Tibial artery (tissue), 4 donors: ENCODE data around the gene MXD4.

ENCODE experiments used
- DNase-seq, 2 donors: peaks; one replicate each; pipeline ENCODE4 v3.0.0-alpha.2; 2019
- H3K27ac ChIP-seq, 2 donors: fragments of 200-600 bp; sonication (generic) in 1 of 2; 1 replicate in 1 of 2; 2 replicates in 1 of 2; pipeline ENCODE4 v1.5.1; 2018 to 2019; ENCODE audit warnings: mild to moderate bottlenecking in 1 of 2
- H3K27me3 ChIP-seq, 2 donors: fragments of 200-600 bp; sonication (generic) in 1 of 2; one replicate each; pipeline versions ENCODE4 v1.5.1 to v1.6.0; 2016 to 2019
- H3K36me3 ChIP-seq, 3 donors: fragments of 200-600 bp; sonication (generic) in 2 of 3; one replicate each; pipeline ENCODE4 v1.5.1; 2016 to 2019; ENCODE audit warnings: mild to moderate bottlenecking in 2 of 3
- H3K4me1 ChIP-seq, 4 donors: fragments of 200-600 bp; sonication (generic) in 2 of 4; 1 replicate in 3 of 4; 2 replicates in 1 of 4; pipeline ENCODE4 v1.5.1; 2016 to 2019
- H3K4me3 ChIP-seq, 2 donors: fragments of 200-600 bp; sonication (generic) in 1 of 2; 1 replicate in 1 of 2; 2 replicates in 1 of 2; pipeline ENCODE4 v1.5.1; 2018 to 2019; ENCODE audit warnings: mild to moderate bottlenecking in 2 of 2
- H3K9me3 ChIP-seq, 3 donors: fragments of 200-600 bp; sonication (generic) in 1 of 3; one replicate each; pipeline ENCODE4 v1.5.1; 2016 to 2019
- intact Hi-C: fragments of 100-400 bp; cut with DNase I; formaldehyde crosslinking; loops from one replicate; pipeline ENCODE4 v1.15.0; 2023; ENCODE audit warnings: low total_unique reads
- TF ChIP-seq, protein P1 (sequence below), 2 experiments: fragments of 200-600 bp in 1 of 2; fragments of 450-650 bp in 1 of 2; IDR thresholded peaks; one replicate each; pipeline ENCODE4 v1.5.1; 2017 to 2019; ENCODE audit warnings: antibody characterized with exemption in 2 of 2, mild to moderate bottlenecking in 1 of 2, moderate library complexity in 1 of 2

Gene MXD4

DNA sequence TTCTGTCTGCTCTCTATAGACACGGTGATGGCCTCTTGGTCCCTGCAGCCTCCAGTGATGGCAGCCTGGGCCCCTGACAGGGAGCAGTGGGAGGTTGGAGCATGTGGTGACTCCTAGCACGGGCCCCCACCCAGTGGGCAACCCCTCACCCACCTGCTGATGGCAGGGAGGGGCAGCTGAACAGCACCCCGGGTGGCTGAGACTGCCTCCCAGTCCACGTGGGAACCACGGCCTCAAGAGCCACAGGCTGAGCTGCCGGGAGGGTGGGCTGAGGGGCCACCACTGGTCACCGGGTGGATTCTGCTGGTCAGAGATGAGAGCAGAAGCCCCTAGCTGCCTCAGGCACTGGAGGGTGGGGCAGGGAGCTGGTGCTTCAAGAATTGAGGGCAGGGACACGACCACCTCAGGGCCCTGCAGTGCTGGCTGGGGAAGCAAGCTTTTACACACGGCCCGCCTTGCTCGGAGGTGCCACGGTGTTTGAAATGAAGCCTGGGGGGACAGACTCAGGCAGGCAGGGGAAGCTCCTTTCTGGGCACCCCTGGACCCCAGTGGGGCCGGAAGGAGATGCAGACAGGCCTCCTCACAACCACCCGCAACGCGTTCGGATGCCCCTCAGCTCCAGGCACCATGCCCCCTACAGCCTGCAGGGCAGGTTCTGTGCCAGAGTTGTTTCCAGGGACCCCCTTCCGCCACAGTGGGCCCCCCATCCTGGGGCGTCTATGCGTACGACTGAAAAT lies 13.7 kb downstream of the MXD4 start:
- peak in 1 of 2 donors; percentile 15 for DNase-seq
- intact Hi-C loops, result no loop called here
- H3K4me3 ChIP-seq, result no peak overlapping the region

DNA sequence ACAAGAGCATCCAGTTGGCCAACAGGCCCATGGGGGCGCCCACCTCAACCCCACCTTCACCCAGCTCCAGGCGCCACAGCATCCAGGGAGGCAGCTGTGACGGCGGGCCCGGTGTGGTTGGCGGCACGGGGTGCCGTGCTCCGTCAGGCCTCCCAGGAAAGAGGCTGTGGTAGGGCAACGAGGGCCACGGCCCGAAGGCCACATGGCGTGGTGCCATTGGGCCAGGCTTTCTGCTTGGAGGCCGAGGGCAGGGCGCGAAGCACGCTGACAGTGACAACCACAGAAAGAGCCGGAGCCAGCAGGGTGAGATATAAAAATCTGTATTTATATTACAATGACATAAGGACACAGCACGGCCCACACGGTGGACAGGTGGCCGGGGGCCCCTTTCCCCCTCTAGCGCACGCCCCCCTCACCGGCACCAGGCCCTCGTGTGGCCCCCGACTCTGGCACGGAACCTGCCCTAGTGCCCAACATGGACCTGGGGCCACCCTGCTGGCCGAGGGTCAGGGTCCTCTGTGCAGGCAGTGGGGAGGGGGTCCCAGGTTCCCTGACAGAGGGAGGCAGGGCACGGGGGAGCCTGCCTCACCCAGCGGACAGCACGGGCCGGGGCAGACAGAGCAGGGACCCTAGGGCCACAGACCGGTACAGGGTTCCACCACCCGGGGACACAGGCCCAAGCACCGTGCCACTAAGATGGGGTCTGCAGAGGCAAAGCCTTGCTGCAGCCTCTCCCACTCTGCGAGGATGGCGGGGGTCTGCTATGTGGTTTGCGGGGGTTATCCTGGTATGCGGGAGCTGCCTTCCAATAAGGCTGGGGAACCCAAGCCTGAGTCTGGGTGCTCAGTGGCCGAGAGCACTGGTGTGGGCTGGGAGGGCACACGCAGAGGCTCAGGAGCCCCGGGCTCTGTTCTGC lies 14.5 kb downstream of the MXD4 start:
- Histone ChIP-seq H3K4me1 (peaks cover 0 to 40% (median 9%) of the 10 kb centered on the region in 4 donors), H3K4me3 (no peak overlapping the region), H3K27ac (no peak overlapping the region), H3K9me3 (no peaks in the 10 kb centered on the region), H3K36me3 (peaks cover 34 to 60% (median 57%) of the 10 kb centered on the region in 3 donors), H3K27me3 (no peaks in the 10 kb centered on the region)
- TF ChIP-seq, protein P1, sequence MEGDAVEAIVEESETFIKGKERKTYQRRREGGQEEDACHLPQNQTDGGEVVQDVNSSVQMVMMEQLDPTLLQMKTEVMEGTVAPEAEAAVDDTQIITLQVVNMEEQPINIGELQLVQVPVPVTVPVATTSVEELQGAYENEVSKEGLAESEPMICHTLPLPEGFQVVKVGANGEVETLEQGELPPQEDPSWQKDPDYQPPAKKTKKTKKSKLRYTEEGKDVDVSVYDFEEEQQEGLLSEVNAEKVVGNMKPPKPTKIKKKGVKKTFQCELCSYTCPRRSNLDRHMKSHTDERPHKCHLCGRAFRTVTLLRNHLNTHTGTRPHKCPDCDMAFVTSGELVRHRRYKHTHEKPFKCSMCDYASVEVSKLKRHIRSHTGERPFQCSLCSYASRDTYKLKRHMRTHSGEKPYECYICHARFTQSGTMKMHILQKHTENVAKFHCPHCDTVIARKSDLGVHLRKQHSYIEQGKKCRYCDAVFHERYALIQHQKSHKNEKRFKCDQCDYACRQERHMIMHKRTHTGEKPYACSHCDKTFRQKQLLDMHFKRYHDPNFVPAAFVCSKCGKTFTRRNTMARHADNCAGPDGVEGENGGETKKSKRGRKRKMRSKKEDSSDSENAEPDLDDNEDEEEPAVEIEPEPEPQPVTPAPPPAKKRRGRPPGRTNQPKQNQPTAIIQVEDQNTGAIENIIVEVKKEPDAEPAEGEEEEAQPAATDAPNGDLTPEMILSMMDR (IDR thresholded peaks at IDR 0.05), result no peak
- DNase-seq, result peak in 1 of 2 donors; percentile 19
- intact Hi-C loops, result no loop called here

More for the DNA sequence above, 13.7 kb downstream of the MXD4 start:
- no peak overlapping the region for H3K27ac ChIP-seq
- TF ChIP-seq, protein P1 (IDR thresholded peaks at IDR 0.05), result no peak
- peaks cover 37 to 68% (median 66%) of the 10 kb centered on the region in 3 donors for H3K36me3 ChIP-seq
- no peaks in the 10 kb centered on the region for H3K9me3 ChIP-seq
- H3K4me1 ChIP-seq, result peaks cover 0 to 38% (median 8%) of the 10 kb centered on the region in 4 donors
- no peaks in the 10 kb centered on the region for H3K27me3 ChIP-seq

DNA sequence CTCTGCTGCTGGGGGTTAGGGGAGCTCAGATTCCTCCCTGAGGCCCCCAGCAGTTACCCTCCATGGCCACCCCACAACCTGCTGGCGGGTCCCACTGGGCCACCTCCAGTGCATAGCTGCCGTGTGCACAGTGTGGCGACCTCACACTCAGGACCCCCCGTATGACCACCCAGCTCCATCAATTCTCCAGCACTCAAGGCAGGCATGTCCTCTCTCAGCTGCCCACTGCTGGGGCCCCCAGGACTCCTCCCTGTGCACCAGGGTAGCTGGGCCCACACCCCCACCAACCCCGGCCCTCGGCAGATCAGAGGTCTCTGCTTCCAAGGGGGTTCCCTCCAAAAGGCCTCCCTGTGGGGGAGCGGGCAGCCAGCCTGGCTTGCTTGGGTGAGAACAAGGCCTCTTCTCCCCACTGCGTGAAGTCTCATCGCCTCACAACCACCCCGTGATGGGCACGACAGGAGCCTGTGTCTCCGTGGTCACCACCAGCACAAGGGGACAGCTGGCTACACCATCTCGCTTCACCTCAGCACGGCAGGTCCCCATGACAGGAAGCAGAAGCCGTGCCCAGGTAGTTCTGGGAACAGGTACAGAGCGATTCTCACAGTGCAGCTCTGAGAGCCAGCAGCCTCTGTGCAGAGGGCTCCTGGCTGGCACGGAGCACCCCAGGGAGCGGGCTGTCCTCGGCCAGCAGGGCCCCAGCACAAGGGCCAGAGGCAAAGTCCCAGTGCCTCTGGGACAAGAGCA lies 15.4 kb downstream of the MXD4 start:
- H3K4me1 ChIP-seq, result peaks cover 0 to 42% (median 12%) of the 10 kb centered on the region in 4 donors
- no peaks in the 10 kb centered on the region for H3K27me3 ChIP-seq
- H3K36me3 ChIP-seq, result peaks cover 28 to 52% (median 49%) of the 10 kb centered on the region in 3 donors
- no peak overlapping the region for H3K4me3 ChIP-seq
- H3K9me3 ChIP-seq, result no peaks in the 10 kb centered on the region
- intact Hi-C loops, result no loop called here
- TF ChIP-seq, protein P1 (IDR thresholded peaks at IDR 0.05), result no peak
- peak in 1 of 2 donors; percentile 18 for DNase-seq
- H3K27ac ChIP-seq, result peak overlapping the region in 1 of 2 donors; percentile 82

DNA sequence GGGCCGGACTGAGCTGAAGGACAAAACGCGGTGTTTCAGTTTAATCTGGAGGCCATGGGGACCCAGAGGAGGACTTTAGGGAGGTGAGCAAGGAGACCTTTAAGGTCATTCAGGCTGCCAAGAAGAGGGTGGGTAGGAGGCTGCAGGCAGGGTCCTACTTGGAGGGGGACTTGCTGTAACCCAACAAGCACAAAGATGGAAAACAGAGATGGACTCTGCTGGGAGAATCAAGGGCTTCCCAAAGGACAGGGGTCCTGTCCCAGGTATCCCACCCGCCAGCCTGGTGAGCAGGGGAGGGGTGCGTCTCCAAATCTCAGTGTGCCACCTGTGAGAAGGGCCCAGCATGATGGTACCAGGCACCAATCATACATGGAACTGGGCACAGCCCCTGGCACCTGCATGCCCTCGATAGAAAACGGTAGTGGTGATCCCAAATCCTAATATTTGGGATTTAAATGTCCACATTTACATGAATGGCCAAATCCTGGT lies 16.1 kb downstream of the MXD4 start:
- Histone ChIP-seq H3K36me3 (peaks cover 21 to 45% (median 42%) of the 10 kb centered on the region in 3 donors), H3K4me3 (no peak overlapping the region), H3K27me3 (no peaks in the 10 kb centered on the region), H3K9me3 (no peaks in the 10 kb centered on the region), H3K4me1 (peaks cover 0 to 47% (median 16%) of the 10 kb centered on the region in 4 donors), H3K27ac (peak overlapping the region; percentile 56 to 82)
- TF ChIP-seq, protein P1 (IDR thresholded peaks at IDR 0.05), result no peak
- DNase-seq, result no peak
- intact Hi-C loops, result no loop called here
